ENCODE results near the gene CAMK4. TPM values are rescaled to one million over a fixed set of nuclear protein-coding genes. Genes with fewer than 3 reads are reported as not detected.

Gene CAMK4
- total and polyA plus RNA-seq, 9 donors, result 0.36 to 5.0 (median 1.4) TPM

DNA sequence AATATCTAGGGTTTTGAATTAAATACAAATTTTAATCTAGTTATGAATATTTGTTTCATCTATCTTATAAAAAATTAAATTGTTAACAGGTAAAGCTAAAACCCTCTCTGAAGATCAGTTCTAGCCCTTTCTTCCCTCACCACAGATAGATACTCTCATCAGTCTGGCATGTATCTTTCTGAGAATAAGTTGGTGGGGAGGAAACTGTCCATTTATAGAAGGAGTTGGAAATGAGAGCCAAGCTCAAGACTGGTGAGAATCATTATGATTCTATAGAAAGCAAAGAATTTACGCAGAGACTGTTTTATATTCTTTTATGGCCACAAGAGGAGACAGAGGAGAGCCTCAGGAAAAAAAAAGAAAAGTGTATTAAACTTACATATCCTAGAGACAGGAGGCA lies 229.1 kb downstream of the CAMK4 start:
- Histone ChIP-seq H3K27ac (no peak overlapping the region), H3K27me3 (no peaks in the 10 kb centered on the region), H3K4me1 (ENCODE audit: insufficient read depth) (peaks cover 2% of the 10 kb centered on the region), H3K4me3 (no peak overlapping the region), H3K9me3 (no peaks in the 10 kb centered on the region), H3K36me3 (no peaks in the 10 kb centered on the region)
- no peak for DNase-seq
- TF ChIP-seq, protein P1, sequence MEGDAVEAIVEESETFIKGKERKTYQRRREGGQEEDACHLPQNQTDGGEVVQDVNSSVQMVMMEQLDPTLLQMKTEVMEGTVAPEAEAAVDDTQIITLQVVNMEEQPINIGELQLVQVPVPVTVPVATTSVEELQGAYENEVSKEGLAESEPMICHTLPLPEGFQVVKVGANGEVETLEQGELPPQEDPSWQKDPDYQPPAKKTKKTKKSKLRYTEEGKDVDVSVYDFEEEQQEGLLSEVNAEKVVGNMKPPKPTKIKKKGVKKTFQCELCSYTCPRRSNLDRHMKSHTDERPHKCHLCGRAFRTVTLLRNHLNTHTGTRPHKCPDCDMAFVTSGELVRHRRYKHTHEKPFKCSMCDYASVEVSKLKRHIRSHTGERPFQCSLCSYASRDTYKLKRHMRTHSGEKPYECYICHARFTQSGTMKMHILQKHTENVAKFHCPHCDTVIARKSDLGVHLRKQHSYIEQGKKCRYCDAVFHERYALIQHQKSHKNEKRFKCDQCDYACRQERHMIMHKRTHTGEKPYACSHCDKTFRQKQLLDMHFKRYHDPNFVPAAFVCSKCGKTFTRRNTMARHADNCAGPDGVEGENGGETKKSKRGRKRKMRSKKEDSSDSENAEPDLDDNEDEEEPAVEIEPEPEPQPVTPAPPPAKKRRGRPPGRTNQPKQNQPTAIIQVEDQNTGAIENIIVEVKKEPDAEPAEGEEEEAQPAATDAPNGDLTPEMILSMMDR (IDR thresholded peaks at IDR 0.05), result no peak
- TF ChIP-seq EP300 (IDR thresholded peaks at IDR 0.05) (no peak), POLR2A (IDR thresholded peaks at IDR 0.05) (no peak)
- WGBS, 3 donors, result 60 to 65% (median 61%) methylated on average over 1 of the region's 1 CpG
- intact Hi-C loops (cut with DNase I), result no loop called here

- 2 to 11% (median 7%) methylated on average over 2 of the region's 2 CpGs for WGBS, 3 donors
- H3K36me3 ChIP-seq, result no peaks in the 10 kb centered on the region
- no peak for DNase-seq
Measured at GRCh38 chr5:111453747-111454146, 229.6 kb downstream of the CAMK4 start.

GRCh38 chr5:111454198-111454622 lies 230.0 kb downstream of the CAMK4 start:
- 3 to 10% (median 4%) methylated on average over 3 of the region's 3 CpGs for WGBS, 3 donors
- H3K27me3 ChIP-seq, result no peaks in the 10 kb centered on the region
- intact Hi-C loops (cut with DNase I), result no loop called here
- no peaks in the 10 kb centered on the region for H3K9me3 ChIP-seq
- no peak overlapping the region for H3K27ac ChIP-seq
- DNase-seq, result no peak
- H3K36me3 ChIP-seq, result no peaks in the 10 kb centered on the region
- TF ChIP-seq POLR2A (IDR thresholded peaks at IDR 0.05) (no peak), EP300 (IDR thresholded peaks at IDR 0.05) (no peak)
- TF ChIP-seq, protein P1 (IDR thresholded peaks at IDR 0.05), result no peak
- H3K4me1 ChIP-seq (ENCODE audit: insufficient read depth), result peaks cover 2% of the 10 kb centered on the region
- H3K4me3 ChIP-seq, result no peak overlapping the region

More at GRCh38 chr5:111453747-111454146, 229.6 kb downstream of the CAMK4 start:
- intact Hi-C loops (cut with DNase I), result no loop called here
- no peak overlapping the region for H3K27ac ChIP-seq
- H3K4me1 ChIP-seq (ENCODE audit: insufficient read depth), result peaks cover 2% of the 10 kb centered on the region
- no peaks in the 10 kb centered on the region for H3K27me3 ChIP-seq
- TF ChIP-seq POLR2A (IDR thresholded peaks at IDR 0.05) (no peak), EP300 (IDR thresholded peaks at IDR 0.05) (no peak)
- TF ChIP-seq, protein P1 (IDR thresholded peaks at IDR 0.05), result no peak
- H3K4me3 ChIP-seq, result no peak overlapping the region
- H3K9me3 ChIP-seq, result no peaks in the 10 kb centered on the region

DNA sequence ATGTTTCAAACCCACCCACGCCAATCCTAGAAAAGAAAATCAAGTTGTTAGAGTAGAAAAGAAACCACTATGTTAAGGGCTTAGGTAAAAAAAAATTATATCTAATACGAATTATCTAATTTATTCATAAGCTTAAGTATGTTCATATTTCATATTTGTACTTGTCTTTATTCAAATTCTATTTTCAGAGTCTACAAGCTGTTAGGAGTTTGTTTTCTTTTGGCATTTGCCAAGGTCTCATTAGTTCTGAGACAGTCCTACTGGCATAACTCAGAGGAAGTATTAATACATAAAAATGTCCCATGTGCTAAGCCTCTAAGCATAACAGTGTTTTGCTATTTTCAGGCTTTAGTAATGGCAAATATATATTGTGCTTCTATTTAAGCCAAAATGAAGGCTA lies 230.6 kb downstream of the CAMK4 start:
- no peak overlapping the region for H3K4me3 ChIP-seq
- no peak for DNase-seq
- H3K9me3 ChIP-seq, result no peaks in the 10 kb centered on the region
- peaks cover 2% of the 10 kb centered on the region for H3K4me1 ChIP-seq (ENCODE audit: insufficient read depth)
- no peak overlapping the region for H3K27ac ChIP-seq
- TF ChIP-seq, protein P1 (IDR thresholded peaks at IDR 0.05), result no peak
- TF ChIP-seq EP300 (IDR thresholded peaks at IDR 0.05) (no peak), POLR2A (IDR thresholded peaks at IDR 0.05) (no peak)
- WGBS, 3 donors, result 10 to 20% (median 13%) methylated on average over 2 of the region's 2 CpGs
- H3K36me3 ChIP-seq, result no peaks in the 10 kb centered on the region
- H3K27me3 ChIP-seq, result no peaks in the 10 kb centered on the region
- intact Hi-C loops (cut with DNase I), result no loop called here
